T-cell (primary cell): ENCODE data around the gene TLCD3B. TPM values are rescaled to one million over a fixed set of nuclear protein-coding genes. Genes with fewer than 3 reads are reported as not detected.

Source experiments
- ATAC-seq, 4 experiments: fragments of 200-7000 bp in 3 of 4; fragments of 150-1000 bp in 1 of 4; cut with Tn5 transposase; replicated peaks in 1 of 4; 1 replicate in 3 of 4; 2 replicates in 1 of 4; pipeline ENCODE4 v1.10.0; 2021; ENCODE audit warnings: moderate library complexity in 3 of 4, mild to moderate bottlenecking in 2 of 4, moderate number of reproducible peaks in 1 of 4
- CTCF ChIA-PET, 2 donors: fragments of 300-600 bp; sonication (Branson Sonifier 250); formaldehyde crosslinking; loops; one replicate each; lab custom pipeline; 2022; ENCODE audit warnings: antibody characterized with exemption in 2 of 2; lab: Charles Lee
- POLR2A ChIA-PET, 2 donors: fragments of 300-600 bp; sonication (Branson Sonifier 250); formaldehyde crosslinking; loops; one replicate each; lab custom pipeline; 2022; ENCODE audit warnings: antibody characterized with exemption in 2 of 2; lab: Charles Lee
- DNase-seq, 35 experiments: peaks; one replicate each; pipeline versions ENCODE4 v3.0.0 to v3.0.0-alpha.2; 2013 to 2023
- H3K27ac ChIP-seq: one replicate; pipeline ENCODE4 v1.5.1; 2013; ENCODE audit warnings: low read length
- H3K27me3 ChIP-seq, 2 experiments: replicated peaks in 1 of 2; 1 replicate in 1 of 2; 2 replicates in 1 of 2; pipeline versions ENCODE4 v1.6.1 to v1.7.0; 2013; ENCODE audit warnings: low read length in 1 of 2, mixed read lengths in 1 of 2; ENCODE audit not compliant: control insufficient read depth in 2 of 2, insufficient read depth in 2 of 2; ENCODE audit errors: extremely low read depth in 1 of 2
- H3K36me3 ChIP-seq, 2 donors: 1 replicate in 1 of 2; 2 replicates in 1 of 2; pipeline versions ENCODE4 v1.6.1 to v1.7.0; 2013; ENCODE audit warnings: low read length in 1 of 2; ENCODE audit not compliant: control insufficient read depth in 2 of 2, insufficient read depth in 1 of 2; ENCODE audit errors: extremely low read depth in 1 of 2
- H3K4me1 ChIP-seq, 2 experiments: 1 replicate in 1 of 2; 2 replicates in 1 of 2; pipeline versions ENCODE4 v1.6.1 to v1.7.0; 2013; ENCODE audit warnings: low read length in 2 of 2, mixed read lengths in 1 of 2; ENCODE audit not compliant: insufficient read depth in 2 of 2, control insufficient read depth in 1 of 2; ENCODE audit errors: extremely low read depth in 1 of 2
- H3K4me3 ChIP-seq, 2 donors: 1 replicate in 1 of 2; 2 replicates in 1 of 2; pipeline versions ENCODE4 v1.5.1 to v1.7.0; 2013; ENCODE audit warnings: mild to moderate bottlenecking in 2 of 2, low read length in 1 of 2, moderate library complexity in 1 of 2; ENCODE audit not compliant: control insufficient read depth in 1 of 2; ENCODE audit errors: extremely low read depth in 1 of 2
- H3K9me3 ChIP-seq: 2 replicates; pipeline ENCODE4 v1.7.0; 2013
- H3K27ac Mint-ChIP-seq, 2 donors: one replicate each; pipeline ENCODE4 v1.8.0; 2020 to 2021; ENCODE audit warnings: mild to moderate bottlenecking in 2 of 2, mixed read lengths in 2 of 2
- H3K27me3 Mint-ChIP-seq, 2 donors: one replicate each; pipeline ENCODE4 v1.8.0; 2021 to 2022; ENCODE audit warnings: mixed read lengths in 2 of 2
- H3K36me3 Mint-ChIP-seq: one replicate; pipeline ENCODE4 v1.8.0; 2021; ENCODE audit warnings: mixed read lengths
- H3K4me1 Mint-ChIP-seq, 3 donors: one replicate each; pipeline ENCODE4 v1.8.0; 2020 to 2022; ENCODE audit warnings: mixed read lengths in 3 of 3, mild to moderate bottlenecking in 1 of 3
- H3K4me3 Mint-ChIP-seq, 3 donors: one replicate each; pipeline ENCODE4 v1.8.0; 2020 to 2022; ENCODE audit warnings: mild to moderate bottlenecking in 3 of 3, mixed read lengths in 3 of 3, moderate library complexity in 3 of 3
- H3K9me3 Mint-ChIP-seq, 3 donors: one replicate each; pipeline ENCODE4 v1.8.0; 2020 to 2022; ENCODE audit warnings: mixed read lengths in 3 of 3
- WGBS: methylation state at CpG from one replicate; pipeline ENCODE4 v1.1.5; 2013; ENCODE audit warnings: missing lambda C conversion rate; ENCODE audit not compliant: insufficient coverage; 5-methylcytosine and 5-hydroxymethylcytosine counted together
- total RNA-seq, 35 experiments: library from RNA in 6 of 35; stranded (reverse) in 6 of 35; fragments of 120-200 nt in 1 of 35; gene quantifications; one replicate each; pipeline versions ENCODE4 v1.2.1 to v1.2.4 and lab custom pipeline; 2013 to 2026

Gene TLCD3B
- total RNA-seq, 5 donors from 2014 or later (not counting 1 experiment from before 2014, with no cell fraction given) = 0.25 to 0.32 (median 0.25) TPM; not detected in 2

GRCh38 chr16:30063893-30064728 lies 33.0 kb upstream of the TLCD3B start:
- H3K4me3 Mint-ChIP-seq = peak overlapping the region; percentile 94 to 99 (median 98)
- DNase-seq (peak; percentile 24 to 78 (median 58)), ATAC-seq (peak; percentile 22 to 33 (median 28))
- H3K27me3 Mint-ChIP-seq = no peaks in the 10 kb centered on the region
- 7% methylated on average over 9 of the region's 27 CpGs for WGBS
- H3K27ac Mint-ChIP-seq = peak overlapping the region; percentile 99
- no peaks in the 10 kb centered on the region for H3K9me3 ChIP-seq
- peak overlapping the region; percentile 95 to 96 for H3K4me3 ChIP-seq
- no peaks in the 10 kb centered on the region for H3K9me3 Mint-ChIP-seq
- POLR2A ChIA-PET = interaction anchor here in 1 of 2 donors (0.6 kb wide), 2 partner anchors 11 to 256 kb away, joined by 4 to 5 read pairs; no protein-coding TSS in a partner anchor
- H3K36me3 ChIP-seq = peaks cover 8 to 23% of the 10 kb centered on the region in 2 donors
- H3K36me3 Mint-ChIP-seq = peaks cover 18% of the 10 kb centered on the region
- H3K27ac ChIP-seq = peak overlapping the region; percentile 93
- CTCF ChIA-PET = interaction anchor here (1.2 to 1.7 kb wide), 2 partner anchors 21 to 27 kb away, joined by 4 to 12 read pairs; partner anchors contain the start of gene TBX6 (in 1 of the 2)
- H3K27me3 ChIP-seq = no peaks in the 10 kb centered on the region
- H3K4me1 Mint-ChIP-seq = peaks cover 23 to 30% (median 28%) of the 10 kb centered on the region in 3 donors
- peaks cover 14 to 49% of the 10 kb centered on the region in 2 experiments for H3K4me1 ChIP-seq

GRCh38 chr16:30063278-30063892 lies 32.3 kb upstream of the TLCD3B start:
- Histone ChIP-seq H3K4me3 (peak overlapping the region in 1 of 2 donors; percentile 96), H3K36me3 (peaks cover 4 to 15% of the 10 kb centered on the region in 2 donors), H3K27ac (peak overlapping the region; percentile 93), H3K27me3 (no peaks in the 10 kb centered on the region), H3K9me3 (no peaks in the 10 kb centered on the region), H3K4me1 (peaks cover 14 to 42% of the 10 kb centered on the region in 2 experiments)
- Mint-ChIP-seq H3K9me3 (no peaks in the 10 kb centered on the region), H3K27ac (peak overlapping the region; percentile 99), H3K27me3 (no peaks in the 10 kb centered on the region), H3K36me3 (peaks cover 12% of the 10 kb centered on the region), H3K4me1 (peaks cover 21 to 24% (median 23%) of the 10 kb centered on the region in 3 donors), H3K4me3 (peak overlapping the region; percentile 13 to 98 (median 94))
- ATAC-seq = no peak
- POLR2A ChIA-PET = interaction anchor here in 1 of 2 donors (0.7 kb wide), 1 partner anchor 13 kb away, joined by 5 read pairs; no protein-coding TSS in a partner anchor
- WGBS = 63% methylated on average over 12 of the region's 12 CpGs
- peak in 1 of 35 experiments; percentile 16 for DNase-seq
- CTCF ChIA-PET = interaction anchor here (0.7 to 1.2 kb wide), 2 partner anchors 20 to 29 kb away, joined by 4 to 7 read pairs; partner anchors contain the start of gene TBX6 (in 1 of the 2)

- Mint-ChIP-seq H3K27ac (no peak overlapping the region), H3K9me3 (no peaks in the 10 kb centered on the region), H3K4me1 (peaks cover 7 to 9% (median 9%) of the 10 kb centered on the region in 3 donors), H3K36me3 (no peaks in the 10 kb centered on the region), H3K4me3 (no peak overlapping the region), H3K27me3 (no peaks in the 10 kb centered on the region)
- DNase-seq (no peak), ATAC-seq (no peak)
- CTCF ChIA-PET = interaction anchor here (0.7 kb wide), 2 partner anchors 398 to 540 kb away, joined by 3 read pairs; no protein-coding TSS in a partner anchor
- no peaks in the 10 kb centered on the region for H3K36me3 ChIP-seq
- POLR2A ChIA-PET = interaction anchor here (0.6 kb wide), 3 partner anchors 22 to 501 kb away, joined by 8 to 18 read pairs (median 13); no protein-coding TSS in a partner anchor
- H3K4me3 ChIP-seq = no peak overlapping the region
- H3K27ac ChIP-seq = no peak overlapping the region
- no peaks in the 10 kb centered on the region for H3K9me3 ChIP-seq
- 90% methylated on average over 2 of the region's 2 CpGs for WGBS
- H3K27me3 ChIP-seq = no peaks in the 10 kb centered on the region
- H3K4me1 ChIP-seq = peaks cover 3 to 18% of the 10 kb centered on the region in 2 experiments
Observed at GRCh38 chr16:30060836-30061554, 29.9 kb upstream of the TLCD3B start.

- WGBS = 93% methylated on average over 3 of the region's 4 CpGs
- H3K36me3 ChIP-seq = no peaks in the 10 kb centered on the region
Observed at GRCh38 chr16:30060346-30060745, 29.3 kb upstream of the TLCD3B start.

GRCh38 chr16:30054959-30055553 lies 24.0 kb upstream of the TLCD3B start:
- CTCF ChIA-PET = interaction anchor here (0.6 to 1.4 kb wide), 8 partner anchors 10 to 378 kb away, joined by 3 to 6 read pairs (median 4); partner anchors contain the start of genes ALDOA (in 1 of the 2) and TLCD3B (in 1 of the 2)
- WGBS = 21% methylated on average over 7 of the region's 10 CpGs
- DNase-seq = peak in 19 of 35 experiments; percentile 20 to 66 (median 38)

More at GRCh38 chr16:30060346-30060745, 29.3 kb upstream of the TLCD3B start:
- no peak overlapping the region for H3K4me3 Mint-ChIP-seq
- H3K36me3 Mint-ChIP-seq = no peaks in the 10 kb centered on the region
- peaks cover 9 to 11% (median 10%) of the 10 kb centered on the region in 3 donors for H3K4me1 Mint-ChIP-seq
- Histone ChIP-seq H3K27ac (no peak overlapping the region), H3K4me1 (peaks cover 3 to 20% of the 10 kb centered on the region in 2 experiments), H3K27me3 (no peaks in the 10 kb centered on the region), H3K4me3 (no peak overlapping the region), H3K9me3 (no peaks in the 10 kb centered on the region)
- no peak overlapping the region for H3K27ac Mint-ChIP-seq
- ChIA-PET POLR2A (no interaction called here), CTCF (no interaction called here)
- H3K9me3 Mint-ChIP-seq = no peaks in the 10 kb centered on the region
- ATAC-seq (no peak), DNase-seq (no peak)
- H3K27me3 Mint-ChIP-seq = no peaks in the 10 kb centered on the region

More at GRCh38 chr16:30054959-30055553, 24.0 kb upstream of the TLCD3B start:
- POLR2A ChIA-PET = interaction anchor here in 1 of 2 donors (0.7 kb wide), 1 partner anchor 22 kb away, joined by 3 read pairs; no protein-coding TSS in a partner anchor
- Histone ChIP-seq H3K4me3 (no peak overlapping the region), H3K9me3 (no peaks in the 10 kb centered on the region), H3K27ac (no peak overlapping the region), H3K36me3 (no peaks in the 10 kb centered on the region), H3K27me3 (peaks cover 0 to 8% of the 10 kb centered on the region in 2 experiments), H3K4me1 (peaks cover 12 to 30% of the 10 kb centered on the region in 2 experiments)
- peak overlapping the region; percentile 13 to 82 (median 43) for H3K4me3 Mint-ChIP-seq
- H3K4me1 Mint-ChIP-seq = peaks cover 18 to 28% (median 23%) of the 10 kb centered on the region in 3 donors
- peak overlapping the region; percentile 72 to 81 for H3K27ac Mint-ChIP-seq
- H3K27me3 Mint-ChIP-seq = no peaks in the 10 kb centered on the region
- no peaks in the 10 kb centered on the region for H3K36me3 Mint-ChIP-seq
- peak; percentile 69 to 75 (median 73) for ATAC-seq
- H3K9me3 Mint-ChIP-seq = no peaks in the 10 kb centered on the region
